DOHH2 (cell line): ENCODE measurements around the gene CDK16.

ENCODE experiments used
- EZH2phosphoT487 ChIP-seq: fragments of 200-600 bp; sonication (generic); IDR thresholded peaks from 2 replicates; pipeline ENCODE4 v1.6.1; 2017; ENCODE audit warnings: borderline replicate concordance, mild to moderate bottlenecking, antibody characterized with exemption, low read length, moderate library complexity, mixed read lengths
- TF ChIP-seq, protein P1 (sequence below): fragments of 200-600 bp; sonication (generic); IDR thresholded peaks from one replicate; pipeline ENCODE4 v1.5.1; 2014; ENCODE audit warnings: antibody characterized with exemption, mild to moderate bottlenecking, low read depth, low read length; ENCODE audit not compliant: poor library complexity, severe bottlenecking

DNA sequence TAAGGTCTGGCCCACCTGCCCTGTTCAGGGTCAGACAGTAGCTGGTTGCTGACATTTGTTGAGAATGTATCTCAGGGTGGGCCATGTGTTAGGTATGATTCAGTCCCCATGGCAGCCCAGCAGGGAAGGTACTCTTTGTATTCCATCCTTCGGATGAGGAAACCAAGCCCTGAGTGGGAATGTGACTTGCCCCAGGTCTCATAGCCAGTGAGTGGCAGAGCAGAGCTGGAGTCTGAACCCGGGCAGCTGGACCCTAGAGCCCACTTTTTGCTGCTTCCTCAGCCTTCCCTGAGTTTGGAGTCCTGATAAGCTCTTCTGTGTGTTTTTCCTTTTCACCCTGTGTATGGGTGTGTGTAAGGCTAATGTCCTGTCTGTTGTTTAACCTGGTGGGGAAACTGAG is 46.5 kb upstream of the CDK16 start:
- TF ChIP-seq, protein P1, sequence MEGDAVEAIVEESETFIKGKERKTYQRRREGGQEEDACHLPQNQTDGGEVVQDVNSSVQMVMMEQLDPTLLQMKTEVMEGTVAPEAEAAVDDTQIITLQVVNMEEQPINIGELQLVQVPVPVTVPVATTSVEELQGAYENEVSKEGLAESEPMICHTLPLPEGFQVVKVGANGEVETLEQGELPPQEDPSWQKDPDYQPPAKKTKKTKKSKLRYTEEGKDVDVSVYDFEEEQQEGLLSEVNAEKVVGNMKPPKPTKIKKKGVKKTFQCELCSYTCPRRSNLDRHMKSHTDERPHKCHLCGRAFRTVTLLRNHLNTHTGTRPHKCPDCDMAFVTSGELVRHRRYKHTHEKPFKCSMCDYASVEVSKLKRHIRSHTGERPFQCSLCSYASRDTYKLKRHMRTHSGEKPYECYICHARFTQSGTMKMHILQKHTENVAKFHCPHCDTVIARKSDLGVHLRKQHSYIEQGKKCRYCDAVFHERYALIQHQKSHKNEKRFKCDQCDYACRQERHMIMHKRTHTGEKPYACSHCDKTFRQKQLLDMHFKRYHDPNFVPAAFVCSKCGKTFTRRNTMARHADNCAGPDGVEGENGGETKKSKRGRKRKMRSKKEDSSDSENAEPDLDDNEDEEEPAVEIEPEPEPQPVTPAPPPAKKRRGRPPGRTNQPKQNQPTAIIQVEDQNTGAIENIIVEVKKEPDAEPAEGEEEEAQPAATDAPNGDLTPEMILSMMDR, result no peak
- TF ChIP-seq EZH2phosphoT487, result no peak
